HepG2 (cell line): ENCODE data around the gene PKP4.
"Not testable (repeated sequence)": the region's sequence is repeated elsewhere in the genome, so short reads cannot be mapped to it uniquely, and the experiment has no call there.

Experiments
- CHD2 ChIP-seq: IDR thresholded peaks from 2 replicates; pipeline ENCODE4 v1.6.1; 2011; ENCODE audit warnings: low read depth, low read length, improper control_type of control experiment
- NFKB2 ChIP-seq: sonication (generic); formaldehyde crosslinking; IDR thresholded peaks from 2 replicates; pipeline ENCODE4 v1.4.0; 2020; ENCODE audit warnings: missing genetic modification reagents, borderline replicate concordance
- UBTF ChIP-seq: sonication (generic); formaldehyde crosslinking; IDR thresholded peaks from 2 replicates; pipeline ENCODE4 v1.4.0; 2020; ENCODE audit warnings: mild to moderate bottlenecking, missing genetic modification reagents

GRCh38 chr2:158472829-158473228 lies 16.1 kb downstream of the PKP4 start:
- not testable (repeated sequence) for TF ChIP-seq UBTF (CRISPR knock-in tag); CHD2; NFKB2
